WTC11 (cell line): ENCODE results near the gene CD6. TPM values are rescaled to one million over a fixed set of nuclear protein-coding genes. Genes with fewer than 3 reads are reported as not detected.

Experiments
- ATF6 ChIP-seq: sonication (generic); formaldehyde crosslinking; IDR thresholded peaks from 2 replicates; pipeline ENCODE4 v1.8.1; 2023; ENCODE audit warnings: mild to moderate bottlenecking, missing genetic modification reagents
- HMGA2 ChIP-seq: fragments of 250-450 bp; sonication (Bioruptor Pico); IDR thresholded peaks from 2 replicates; pipeline ENCODE4 v1.4.0; 2021; ENCODE audit warnings: mild to moderate bottlenecking, moderate library complexity
- ZNF232 ChIP-seq: sonication (generic); formaldehyde crosslinking; IDR thresholded peaks from 2 replicates; pipeline ENCODE4 v1.8.0; 2022; ENCODE audit warnings: mild to moderate bottlenecking, missing genetic modification reagents
- ZNF671 ChIP-seq: fragments of 250-450 bp; sonication (Bioruptor Pico); IDR thresholded peaks from 2 replicates; pipeline ENCODE4 v1.8.0; 2021; ENCODE audit warnings: mild to moderate bottlenecking
- total RNA-seq: library from RNA; stranded (reverse); gene quantifications from 3 replicates; pipeline ENCODE4 v1.2.3, GENCODE V29; 2021
- TF ChIP-seq, protein P1 (sequence below): fragments of 250-450 bp; sonication (Bioruptor Pico); IDR thresholded peaks from 2 replicates; pipeline ENCODE4 v1.9.0; 2021; ENCODE audit warnings: mild to moderate bottlenecking, borderline replicate concordance
- TF ChIP-seq, protein P2 (sequence below): fragments of 250-450 bp; sonication (Bioruptor Pico); IDR thresholded peaks from 2 replicates; pipeline ENCODE4 v2.1.2; 2022; ENCODE audit warnings: mild to moderate bottlenecking, moderate library complexity
- TF ChIP-seq, protein P3 (sequence below): sonication (generic); formaldehyde crosslinking; IDR thresholded peaks from 2 replicates; pipeline ENCODE4 v1.8.0; 2022; ENCODE audit warnings: mild to moderate bottlenecking, missing genetic modification reagents
- TF ChIP-seq, protein P4 (sequence below): sonication (generic); formaldehyde crosslinking; IDR thresholded peaks from 2 replicates; pipeline ENCODE4 v1.8.0; 2022; ENCODE audit warnings: missing genetic modification reagents
- TF ChIP-seq, protein P5 (sequence below): sonication (generic); formaldehyde crosslinking; IDR thresholded peaks from 2 replicates; pipeline ENCODE4 v1.8.0; 2022; ENCODE audit warnings: mild to moderate bottlenecking, missing genetic modification reagents
- TF ChIP-seq, protein P6 (sequence below): sonication (generic); formaldehyde crosslinking; IDR thresholded peaks from 2 replicates; pipeline ENCODE4 v1.8.1; 2022; ENCODE audit warnings: mild to moderate bottlenecking, moderate library complexity, missing genetic modification reagents
- TF ChIP-seq, protein P7 (sequence below): fragments of 250-450 bp; sonication (Bioruptor Pico); IDR thresholded peaks from 2 replicates; pipeline ENCODE4 v1.8.0; 2021; ENCODE audit warnings: mild to moderate bottlenecking

CD6 gene
- total RNA-seq, 1 experiment from 2014 or later, result 1.0 TPM

DNA sequence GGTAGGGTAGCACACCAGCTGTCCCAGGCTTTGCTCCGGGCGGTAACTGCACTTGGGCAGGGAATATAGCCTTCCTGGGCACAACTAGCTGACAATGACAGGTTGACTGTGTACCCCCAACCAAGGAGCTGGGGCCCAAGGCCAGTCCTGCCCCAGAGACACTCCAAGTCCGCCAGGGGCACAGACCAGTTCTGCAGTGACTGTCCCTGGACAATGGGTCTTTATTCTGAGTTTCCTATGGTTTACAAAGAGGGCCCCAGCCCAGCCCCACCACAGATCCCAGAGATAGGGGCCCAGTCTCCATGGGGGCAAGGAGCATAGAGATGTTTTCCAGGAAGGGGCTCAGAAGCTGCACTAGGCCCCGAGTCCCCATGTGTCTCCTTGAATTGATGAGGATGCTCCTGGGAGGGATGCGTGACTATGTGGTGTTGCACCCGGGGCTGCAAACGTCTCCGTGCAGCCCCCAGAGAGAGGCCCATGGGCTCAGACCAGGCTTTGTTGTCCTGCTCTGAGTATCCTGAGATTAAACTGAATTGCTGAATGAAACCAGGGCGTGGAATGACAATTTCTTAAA is 48.4 kb downstream of the CD6 start (continued):
- TF ChIP-seq, protein P1, sequence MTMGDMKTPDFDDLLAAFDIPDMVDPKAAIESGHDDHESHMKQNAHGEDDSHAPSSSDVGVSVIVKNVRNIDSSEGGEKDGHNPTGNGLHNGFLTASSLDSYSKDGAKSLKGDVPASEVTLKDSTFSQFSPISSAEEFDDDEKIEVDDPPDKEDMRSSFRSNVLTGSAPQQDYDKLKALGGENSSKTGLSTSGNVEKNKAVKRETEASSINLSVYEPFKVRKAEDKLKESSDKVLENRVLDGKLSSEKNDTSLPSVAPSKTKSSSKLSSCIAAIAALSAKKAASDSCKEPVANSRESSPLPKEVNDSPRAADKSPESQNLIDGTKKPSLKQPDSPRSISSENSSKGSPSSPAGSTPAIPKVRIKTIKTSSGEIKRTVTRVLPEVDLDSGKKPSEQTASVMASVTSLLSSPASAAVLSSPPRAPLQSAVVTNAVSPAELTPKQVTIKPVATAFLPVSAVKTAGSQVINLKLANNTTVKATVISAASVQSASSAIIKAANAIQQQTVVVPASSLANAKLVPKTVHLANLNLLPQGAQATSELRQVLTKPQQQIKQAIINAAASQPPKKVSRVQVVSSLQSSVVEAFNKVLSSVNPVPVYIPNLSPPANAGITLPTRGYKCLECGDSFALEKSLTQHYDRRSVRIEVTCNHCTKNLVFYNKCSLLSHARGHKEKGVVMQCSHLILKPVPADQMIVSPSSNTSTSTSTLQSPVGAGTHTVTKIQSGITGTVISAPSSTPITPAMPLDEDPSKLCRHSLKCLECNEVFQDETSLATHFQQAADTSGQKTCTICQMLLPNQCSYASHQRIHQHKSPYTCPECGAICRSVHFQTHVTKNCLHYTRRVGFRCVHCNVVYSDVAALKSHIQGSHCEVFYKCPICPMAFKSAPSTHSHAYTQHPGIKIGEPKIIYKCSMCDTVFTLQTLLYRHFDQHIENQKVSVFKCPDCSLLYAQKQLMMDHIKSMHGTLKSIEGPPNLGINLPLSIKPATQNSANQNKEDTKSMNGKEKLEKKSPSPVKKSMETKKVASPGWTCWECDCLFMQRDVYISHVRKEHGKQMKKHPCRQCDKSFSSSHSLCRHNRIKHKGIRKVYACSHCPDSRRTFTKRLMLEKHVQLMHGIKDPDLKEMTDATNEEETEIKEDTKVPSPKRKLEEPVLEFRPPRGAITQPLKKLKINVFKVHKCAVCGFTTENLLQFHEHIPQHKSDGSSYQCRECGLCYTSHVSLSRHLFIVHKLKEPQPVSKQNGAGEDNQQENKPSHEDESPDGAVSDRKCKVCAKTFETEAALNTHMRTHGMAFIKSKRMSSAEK, result no peak
- TF ChIP-seq, protein P2, sequence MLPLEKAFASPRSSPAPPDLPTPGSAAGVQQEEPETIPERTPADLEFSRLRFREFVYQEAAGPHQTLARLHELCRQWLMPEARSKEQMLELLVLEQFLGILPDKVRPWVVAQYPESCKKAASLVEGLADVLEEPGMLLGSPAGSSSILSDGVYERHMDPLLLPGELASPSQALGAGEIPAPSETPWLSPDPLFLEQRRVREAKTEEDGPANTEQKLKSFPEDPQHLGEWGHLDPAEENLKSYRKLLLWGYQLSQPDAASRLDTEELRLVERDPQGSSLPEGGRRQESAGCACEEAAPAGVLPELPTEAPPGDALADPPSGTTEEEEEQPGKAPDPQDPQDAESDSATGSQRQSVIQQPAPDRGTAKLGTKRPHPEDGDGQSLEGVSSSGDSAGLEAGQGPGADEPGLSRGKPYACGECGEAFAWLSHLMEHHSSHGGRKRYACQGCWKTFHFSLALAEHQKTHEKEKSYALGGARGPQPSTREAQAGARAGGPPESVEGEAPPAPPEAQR (CRISPR knock-in tag), result no peak
- TF ChIP-seq ZNF232 (CRISPR knock-in tag), result no peak
- TF ChIP-seq, protein P3, sequence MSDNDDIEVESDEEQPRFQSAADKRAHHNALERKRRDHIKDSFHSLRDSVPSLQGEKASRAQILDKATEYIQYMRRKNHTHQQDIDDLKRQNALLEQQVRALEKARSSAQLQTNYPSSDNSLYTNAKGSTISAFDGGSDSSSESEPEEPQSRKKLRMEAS, result no peak
- TF ChIP-seq ATF6 (CRISPR knock-in tag), result no peak
- TF ChIP-seq, protein P4, sequence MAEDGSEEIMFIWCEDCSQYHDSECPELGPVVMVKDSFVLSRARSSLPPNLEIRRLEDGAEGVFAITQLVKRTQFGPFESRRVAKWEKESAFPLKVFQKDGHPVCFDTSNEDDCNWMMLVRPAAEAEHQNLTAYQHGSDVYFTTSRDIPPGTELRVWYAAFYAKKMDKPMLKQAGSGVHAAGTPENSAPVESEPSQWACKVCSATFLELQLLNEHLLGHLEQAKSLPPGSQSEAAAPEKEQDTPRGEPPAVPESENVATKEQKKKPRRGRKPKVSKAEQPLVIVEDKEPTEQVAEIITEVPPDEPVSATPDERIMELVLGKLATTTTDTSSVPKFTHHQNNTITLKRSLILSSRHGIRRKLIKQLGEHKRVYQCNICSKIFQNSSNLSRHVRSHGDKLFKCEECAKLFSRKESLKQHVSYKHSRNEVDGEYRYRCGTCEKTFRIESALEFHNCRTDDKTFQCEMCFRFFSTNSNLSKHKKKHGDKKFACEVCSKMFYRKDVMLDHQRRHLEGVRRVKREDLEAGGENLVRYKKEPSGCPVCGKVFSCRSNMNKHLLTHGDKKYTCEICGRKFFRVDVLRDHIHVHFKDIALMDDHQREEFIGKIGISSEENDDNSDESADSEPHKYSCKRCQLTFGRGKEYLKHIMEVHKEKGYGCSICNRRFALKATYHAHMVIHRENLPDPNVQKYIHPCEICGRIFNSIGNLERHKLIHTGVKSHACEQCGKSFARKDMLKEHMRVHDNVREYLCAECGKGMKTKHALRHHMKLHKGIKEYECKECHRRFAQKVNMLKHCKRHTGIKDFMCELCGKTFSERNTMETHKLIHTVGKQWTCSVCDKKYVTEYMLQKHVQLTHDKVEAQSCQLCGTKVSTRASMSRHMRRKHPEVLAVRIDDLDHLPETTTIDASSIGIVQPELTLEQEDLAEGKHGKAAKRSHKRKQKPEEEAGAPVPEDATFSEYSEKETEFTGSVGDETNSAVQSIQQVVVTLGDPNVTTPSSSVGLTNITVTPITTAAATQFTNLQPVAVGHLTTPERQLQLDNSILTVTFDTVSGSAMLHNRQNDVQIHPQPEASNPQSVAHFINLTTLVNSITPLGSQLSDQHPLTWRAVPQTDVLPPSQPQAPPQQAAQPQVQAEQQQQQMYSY (CRISPR knock-in tag), result no peak
- no peak for TF ChIP-seq HMGA2 (CRISPR knock-in tag)
- TF ChIP-seq, protein P5, sequence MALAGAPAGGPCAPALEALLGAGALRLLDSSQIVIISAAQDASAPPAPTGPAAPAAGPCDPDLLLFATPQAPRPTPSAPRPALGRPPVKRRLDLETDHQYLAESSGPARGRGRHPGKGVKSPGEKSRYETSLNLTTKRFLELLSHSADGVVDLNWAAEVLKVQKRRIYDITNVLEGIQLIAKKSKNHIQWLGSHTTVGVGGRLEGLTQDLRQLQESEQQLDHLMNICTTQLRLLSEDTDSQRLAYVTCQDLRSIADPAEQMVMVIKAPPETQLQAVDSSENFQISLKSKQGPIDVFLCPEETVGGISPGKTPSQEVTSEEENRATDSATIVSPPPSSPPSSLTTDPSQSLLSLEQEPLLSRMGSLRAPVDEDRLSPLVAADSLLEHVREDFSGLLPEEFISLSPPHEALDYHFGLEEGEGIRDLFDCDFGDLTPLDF, result no peak
- no peak for TF ChIP-seq ZNF671
- TF ChIP-seq, protein P6, sequence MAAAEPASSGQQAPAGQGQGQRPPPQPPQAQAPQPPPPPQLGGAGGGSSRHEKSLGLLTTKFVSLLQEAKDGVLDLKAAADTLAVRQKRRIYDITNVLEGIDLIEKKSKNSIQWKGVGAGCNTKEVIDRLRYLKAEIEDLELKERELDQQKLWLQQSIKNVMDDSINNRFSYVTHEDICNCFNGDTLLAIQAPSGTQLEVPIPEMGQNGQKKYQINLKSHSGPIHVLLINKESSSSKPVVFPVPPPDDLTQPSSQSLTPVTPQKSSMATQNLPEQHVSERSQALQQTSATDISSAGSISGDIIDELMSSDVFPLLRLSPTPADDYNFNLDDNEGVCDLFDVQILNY (CRISPR knock-in tag), result no peak
- TF ChIP-seq, protein P7, sequence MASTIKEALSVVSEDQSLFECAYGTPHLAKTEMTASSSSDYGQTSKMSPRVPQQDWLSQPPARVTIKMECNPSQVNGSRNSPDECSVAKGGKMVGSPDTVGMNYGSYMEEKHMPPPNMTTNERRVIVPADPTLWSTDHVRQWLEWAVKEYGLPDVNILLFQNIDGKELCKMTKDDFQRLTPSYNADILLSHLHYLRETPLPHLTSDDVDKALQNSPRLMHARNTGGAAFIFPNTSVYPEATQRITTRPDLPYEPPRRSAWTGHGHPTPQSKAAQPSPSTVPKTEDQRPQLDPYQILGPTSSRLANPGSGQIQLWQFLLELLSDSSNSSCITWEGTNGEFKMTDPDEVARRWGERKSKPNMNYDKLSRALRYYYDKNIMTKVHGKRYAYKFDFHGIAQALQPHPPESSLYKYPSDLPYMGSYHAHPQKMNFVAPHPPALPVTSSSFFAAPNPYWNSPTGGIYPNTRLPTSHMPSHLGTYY (CRISPR knock-in tag), result no peak
